Measurements from ENCODE around the gene MARK1.

Gene MARK1

DNA sequence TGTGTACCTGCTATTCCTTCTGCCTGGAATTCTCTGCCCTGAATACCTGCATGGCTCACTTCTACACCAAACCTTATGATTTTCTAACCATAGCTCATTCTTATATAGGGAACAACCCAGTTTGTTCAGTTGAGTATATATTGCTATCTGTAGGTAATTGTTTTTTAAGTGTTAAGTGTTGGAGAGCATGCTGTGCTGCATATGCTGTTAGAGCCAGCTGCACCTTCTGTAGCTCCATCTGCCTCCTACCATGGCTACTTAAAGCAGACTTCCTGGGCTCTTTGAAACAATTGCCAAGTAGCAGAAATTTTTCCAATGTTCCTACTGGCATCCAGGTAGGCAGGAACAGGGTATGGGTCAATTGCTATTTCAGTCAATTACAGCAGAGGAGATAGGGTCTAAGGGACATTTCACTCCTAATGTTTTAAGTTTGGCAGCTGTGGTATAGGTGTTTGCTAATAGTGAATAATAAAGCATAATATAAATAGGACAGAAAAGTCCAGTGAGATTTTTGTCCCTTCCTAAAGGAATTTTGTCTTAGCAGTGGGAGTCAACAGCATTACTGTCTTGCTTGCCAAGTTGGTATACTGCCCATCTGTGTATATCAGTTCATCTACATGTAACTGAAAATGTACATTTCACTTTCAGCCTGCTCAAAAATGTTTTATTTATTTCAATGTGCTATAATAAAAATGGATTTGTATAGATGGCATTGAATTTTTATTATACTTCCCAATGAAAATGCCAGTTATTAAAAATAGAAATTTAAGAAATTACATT, 128.2 kb downstream of the MARK1 start:
- no peak overlapping the region for H3K4me3 ChIP-seq (ENCODE audit: control insufficient read depth, low read depth, low read length)
- DNase-seq (ENCODE audit: low read depth) = no peak
- TF ChIP-seq, protein P1, sequence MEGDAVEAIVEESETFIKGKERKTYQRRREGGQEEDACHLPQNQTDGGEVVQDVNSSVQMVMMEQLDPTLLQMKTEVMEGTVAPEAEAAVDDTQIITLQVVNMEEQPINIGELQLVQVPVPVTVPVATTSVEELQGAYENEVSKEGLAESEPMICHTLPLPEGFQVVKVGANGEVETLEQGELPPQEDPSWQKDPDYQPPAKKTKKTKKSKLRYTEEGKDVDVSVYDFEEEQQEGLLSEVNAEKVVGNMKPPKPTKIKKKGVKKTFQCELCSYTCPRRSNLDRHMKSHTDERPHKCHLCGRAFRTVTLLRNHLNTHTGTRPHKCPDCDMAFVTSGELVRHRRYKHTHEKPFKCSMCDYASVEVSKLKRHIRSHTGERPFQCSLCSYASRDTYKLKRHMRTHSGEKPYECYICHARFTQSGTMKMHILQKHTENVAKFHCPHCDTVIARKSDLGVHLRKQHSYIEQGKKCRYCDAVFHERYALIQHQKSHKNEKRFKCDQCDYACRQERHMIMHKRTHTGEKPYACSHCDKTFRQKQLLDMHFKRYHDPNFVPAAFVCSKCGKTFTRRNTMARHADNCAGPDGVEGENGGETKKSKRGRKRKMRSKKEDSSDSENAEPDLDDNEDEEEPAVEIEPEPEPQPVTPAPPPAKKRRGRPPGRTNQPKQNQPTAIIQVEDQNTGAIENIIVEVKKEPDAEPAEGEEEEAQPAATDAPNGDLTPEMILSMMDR (IDR thresholded peaks at IDR 0.05; ENCODE audit: control insufficient read depth, insufficient read depth, low read depth, low read length, missing control alignments) = no peak

DNA sequence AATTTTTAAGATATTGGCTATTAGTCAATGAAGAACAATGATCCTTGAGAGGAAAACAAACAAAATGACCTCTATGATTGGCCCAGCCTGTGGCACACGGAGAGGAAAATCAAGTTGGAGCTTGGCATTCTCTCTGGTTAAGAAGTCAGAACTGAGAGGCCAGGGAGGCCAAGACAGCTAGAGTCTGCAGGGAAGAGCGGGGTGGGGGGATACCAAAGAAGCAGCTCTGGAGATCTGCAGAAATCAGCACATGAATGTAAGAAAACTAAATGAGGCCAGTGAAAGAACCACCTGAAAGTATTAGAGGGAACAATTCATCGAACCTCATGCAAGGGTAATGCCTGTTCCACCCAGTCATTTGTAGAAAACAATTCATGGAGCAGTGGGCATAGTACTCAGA, 138.4 kb downstream of the MARK1 start:
- TF ChIP-seq, protein P1 (IDR thresholded peaks at IDR 0.05; ENCODE audit: control insufficient read depth, insufficient read depth, low read depth, low read length, missing control alignments) = no peak
- no peak overlapping the region for H3K4me3 ChIP-seq (ENCODE audit: control insufficient read depth, low read depth, low read length)
- no peak for DNase-seq (ENCODE audit: low read depth)

DNA sequence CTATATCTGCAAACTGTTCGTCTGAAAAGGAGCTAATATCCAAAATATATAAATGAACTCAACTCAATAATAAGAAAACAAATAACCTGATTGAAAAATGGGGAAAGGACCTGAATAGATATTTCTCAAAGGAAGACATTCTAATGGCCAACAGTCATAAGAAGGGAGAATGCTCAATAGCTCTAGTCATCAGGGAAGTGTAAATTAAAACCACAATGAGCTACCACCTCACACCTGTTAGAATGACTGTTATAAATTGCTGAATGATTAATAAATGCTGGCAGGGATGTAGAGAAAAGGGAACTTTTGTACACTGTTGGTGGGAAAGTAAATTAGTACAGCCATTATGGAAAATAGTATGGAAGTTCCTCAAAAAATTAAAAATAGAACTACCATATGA, 141.1 kb downstream of the MARK1 start:
- TF ChIP-seq, protein P1 (IDR thresholded peaks at IDR 0.05; ENCODE audit: control insufficient read depth, insufficient read depth, low read depth, low read length, missing control alignments) = no peak
- no peak overlapping the region for H3K4me3 ChIP-seq (ENCODE audit: control insufficient read depth, low read depth, low read length)
- no peak for DNase-seq (ENCODE audit: low read depth)

DNA sequence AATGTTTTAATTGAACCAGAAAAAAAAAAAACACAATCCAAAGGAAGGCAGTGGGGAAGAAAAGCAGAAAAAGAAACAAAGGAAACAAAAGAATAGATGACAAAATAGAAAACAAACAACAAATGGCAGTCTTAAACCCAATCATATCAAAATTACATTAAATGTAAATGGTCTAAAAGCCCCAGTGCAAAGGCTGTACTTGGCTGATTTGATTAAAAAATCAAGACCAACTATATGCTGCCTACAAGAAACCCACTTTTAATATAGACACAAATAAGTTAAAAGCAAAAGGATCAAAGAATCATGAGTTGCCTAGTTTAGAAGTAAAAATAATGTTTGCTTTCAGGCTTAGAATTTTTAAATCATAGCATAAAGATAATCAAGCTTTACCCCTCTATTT, 142.4 kb downstream of the MARK1 start:
- DNase-seq (ENCODE audit: low read depth) = no peak
- TF ChIP-seq, protein P1 (IDR thresholded peaks at IDR 0.05; ENCODE audit: control insufficient read depth, insufficient read depth, low read depth, low read length, missing control alignments) = no peak
- no peak overlapping the region for H3K4me3 ChIP-seq (ENCODE audit: control insufficient read depth, low read depth, low read length)

DNA sequence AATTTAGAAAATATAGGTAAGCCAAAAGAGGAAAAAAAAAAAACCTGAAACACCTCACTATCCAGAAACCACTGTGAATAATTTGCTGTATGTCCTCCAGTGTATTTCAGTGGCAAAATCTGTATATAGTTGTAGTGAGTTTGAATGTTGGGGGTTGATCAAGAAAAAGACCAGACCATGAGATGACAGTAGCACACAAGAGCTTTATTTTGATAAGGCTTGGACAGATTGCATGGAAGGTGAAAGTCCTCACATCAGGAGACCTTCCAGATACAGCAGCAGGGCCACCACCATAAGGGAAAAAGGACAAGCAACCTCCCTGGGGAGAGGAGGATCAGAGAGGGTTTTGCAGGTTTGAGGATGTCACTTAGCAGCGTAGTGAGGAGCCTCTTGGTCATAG, 146.0 kb downstream of the MARK1 start:
- H3K4me3 ChIP-seq (ENCODE audit: control insufficient read depth, low read depth, low read length) = no peak overlapping the region
- DNase-seq (ENCODE audit: low read depth) = no peak
- TF ChIP-seq, protein P1 (IDR thresholded peaks at IDR 0.05; ENCODE audit: control insufficient read depth, insufficient read depth, low read depth, low read length, missing control alignments) = no peak

DNA sequence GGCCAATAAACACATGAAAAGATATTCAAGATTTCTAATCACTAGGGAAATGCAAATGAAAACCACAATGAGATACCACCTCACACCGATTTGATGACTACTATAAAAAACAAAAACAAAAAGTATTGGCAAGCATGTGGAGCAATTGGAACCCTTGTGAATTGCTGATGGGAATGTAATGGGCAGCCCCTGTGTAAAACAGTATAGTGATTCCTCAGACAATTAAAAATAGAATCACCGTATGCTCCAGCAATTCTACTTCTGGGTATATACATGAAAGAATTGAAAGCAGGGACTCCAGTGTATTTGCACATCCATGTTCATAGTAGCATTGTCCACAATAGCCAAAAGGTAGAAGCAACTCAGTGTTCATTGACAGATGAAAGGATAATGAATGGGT, 149.3 kb downstream of the MARK1 start:
- DNase-seq (ENCODE audit: low read depth) = no peak
- TF ChIP-seq, protein P1 (IDR thresholded peaks at IDR 0.05; ENCODE audit: control insufficient read depth, insufficient read depth, low read depth, low read length, missing control alignments) = no peak
- no peak overlapping the region for H3K4me3 ChIP-seq (ENCODE audit: control insufficient read depth, low read depth, low read length)
